H1 (cell line): ENCODE measurements around the gene CREB1. TPM values are rescaled to one million over a fixed set of nuclear protein-coding genes. Genes with fewer than 3 reads are reported as not detected.

Source experiments
- CTCF ChIA-PET: fragments of 300-600 bp; sonication (Branson Sonifier 250); formaldehyde crosslinking; loops from one replicate; lab custom pipeline; 2021; ENCODE audit not compliant: partially characterized antibody; lab: Charles Lee
- POLR2A ChIA-PET: fragments of 300-600 bp; sonication (Branson Sonifier 250); formaldehyde crosslinking; loops from one replicate; lab custom pipeline; 2021; ENCODE audit warnings: inconsistent platforms; ENCODE audit not compliant: partially characterized antibody; lab: Charles Lee
- DNase-seq, 2 experiments: peaks; one replicate each; pipeline versions ENCODE4 v3.0.0 to v3.0.0-alpha.2; 2010 to 2022; ENCODE audit warnings: low spot score in 2 of 2, low read depth in 1 of 2, mixed read lengths in 1 of 2
- FAIRE-seq: peaks from 2 replicates; lab custom pipeline; 2011; peaks lifted over from hg19 to GRCh38; lab: Jason Lieb, UNC
- H2AFZ ChIP-seq: 2 replicates; pipeline ENCODE4 v1.8.1; 2012; ENCODE audit warnings: low read length, inconsistent platforms
- H2AK5ac ChIP-seq: 2 replicates; pipeline ENCODE4 v1.6.1; 2013; ENCODE audit warnings: low read depth, low read length
- H2BK120ac ChIP-seq: replicated peaks from 2 replicates; pipeline ENCODE3; 2013; ENCODE audit warnings: low read depth, low read length, inconsistent platforms
- H2BK12ac ChIP-seq: 2 replicates; pipeline ENCODE4 v1.6.1; 2013; ENCODE audit warnings: low read depth, low read length
- H2BK15ac ChIP-seq: 2 replicates; pipeline ENCODE4 v1.6.1; 2013; ENCODE audit warnings: low read length
- H2BK20ac ChIP-seq: 2 replicates; pipeline ENCODE4 v1.6.1; 2013; ENCODE audit warnings: low read length
- H2BK5ac ChIP-seq: 2 replicates; pipeline ENCODE4 v1.6.1; 2013; ENCODE audit warnings: low read depth, low read length
- H3K14ac ChIP-seq: 2 replicates; pipeline ENCODE4 v1.6.1; 2013; ENCODE audit warnings: inconsistent platforms; ENCODE audit not compliant: insufficient read length
- H3K18ac ChIP-seq: 2 replicates; pipeline ENCODE4 v1.6.1; 2013; ENCODE audit warnings: low read length; ENCODE audit errors: extremely low read depth
- H3K23ac ChIP-seq: 2 replicates; pipeline ENCODE4 v1.6.1; 2013; ENCODE audit warnings: inconsistent platforms; ENCODE audit not compliant: insufficient read length
- H3K23me2 ChIP-seq: 2 replicates; pipeline ENCODE4 v1.6.1; 2013; ENCODE audit warnings: low read depth, low read length
- H3K27ac ChIP-seq: 2 replicates; pipeline ENCODE4 v1.6.1; 2011; ENCODE audit warnings: low read depth, low read length, inconsistent platforms
- H3K27me3 ChIP-seq, 4 experiments: replicated peaks in 1 of 4; 1 replicate in 1 of 4; 2 replicates in 3 of 4; pipeline versions ENCODE4 v1.6.1 to v1.8.1; 2011 to 2013; ENCODE audit warnings: low read length in 3 of 4, mild to moderate bottlenecking in 3 of 4, inconsistent platforms in 2 of 4, mixed read lengths in 2 of 4, moderate library complexity in 1 of 4; ENCODE audit not compliant: control insufficient read depth in 3 of 4, insufficient read depth in 3 of 4; ENCODE audit errors: extremely low read depth in 1 of 4
- H3K36me3 ChIP-seq, 4 experiments: 2 replicates each; pipeline versions ENCODE4 v1.6.1 to v1.8.1; 2011 to 2013; ENCODE audit warnings: mild to moderate bottlenecking in 4 of 4, low read length in 3 of 4, moderate library complexity in 2 of 4, control low read depth in 1 of 4, inconsistent platforms in 1 of 4; ENCODE audit not compliant: insufficient read depth in 4 of 4, control insufficient read depth in 2 of 4
- H3K4ac ChIP-seq: replicated peaks from 2 replicates; pipeline ENCODE3; 2013; ENCODE audit warnings: low read length, low read depth, mixed read lengths, inconsistent platforms; ENCODE audit not compliant: insufficient read length
- H3K4me1 ChIP-seq, 4 experiments: replicated peaks in 1 of 4; 1 replicate in 1 of 4; 2 replicates in 3 of 4; pipeline versions ENCODE4 v1.6.1 to v1.8.1; 2011 to 2013; ENCODE audit warnings: low read length in 3 of 4, inconsistent platforms in 2 of 4, mixed read lengths in 1 of 4; ENCODE audit not compliant: insufficient read depth in 4 of 4, control insufficient read depth in 3 of 4
- H3K4me2 ChIP-seq, 2 experiments: 2 replicates each; pipeline versions ENCODE4 v1.6.1 to v1.8.1; 2011 to 2013; ENCODE audit warnings: low read depth in 2 of 2, low read length in 2 of 2, control low read depth in 1 of 2, inconsistent platforms in 1 of 2, mild to moderate bottlenecking in 1 of 2; ENCODE audit not compliant: insufficient read depth in 1 of 2
- H3K4me3 ChIP-seq, 4 experiments: fragments of 200-600, 300-600 bp in 1 of 4; sonication (generic), shearing (Covaris generic), sonication (Bioruptor Twin) in 1 of 4; 2 replicates each; pipeline versions ENCODE4 v1.5.1 to v1.8.1; 2011 to 2016; ENCODE audit warnings: low read length in 4 of 4, low read depth in 3 of 4, control low read depth in 2 of 4, inconsistent platforms in 2 of 4, mild to moderate bottlenecking in 2 of 4, mixed read lengths in 1 of 4, moderate library complexity in 1 of 4; ENCODE audit not compliant: insufficient read depth in 2 of 4; ENCODE audit errors: extremely low read depth in 1 of 4
- H3K56ac ChIP-seq: replicated peaks from 2 replicates; pipeline ENCODE3; 2013; ENCODE audit warnings: low read depth, mild to moderate bottlenecking, mixed read lengths, low read length, inconsistent platforms; ENCODE audit not compliant: insufficient read length
- H3K79me1 ChIP-seq: 2 replicates; pipeline ENCODE4 v1.6.1; 2013; ENCODE audit warnings: low read depth, low read length, control low read depth
- H3K79me2 ChIP-seq, 2 experiments: 2 replicates each; pipeline versions ENCODE4 v1.6.1 to v1.8.1; 2012 to 2013; ENCODE audit warnings: low read length in 2 of 2, mild to moderate bottlenecking in 2 of 2, inconsistent platforms in 1 of 2; ENCODE audit not compliant: insufficient read depth in 2 of 2, control insufficient read depth in 1 of 2
- H3K9ac ChIP-seq, 4 experiments: replicated peaks in 1 of 4; 1 replicate in 1 of 4; 2 replicates in 3 of 4; pipeline versions ENCODE4 v1.6.1 to v1.8.1; 2011 to 2013; ENCODE audit warnings: low read depth in 3 of 4, low read length in 3 of 4, control low read depth in 2 of 4, mild to moderate bottlenecking in 2 of 4, moderate library complexity in 2 of 4, inconsistent platforms in 1 of 4; ENCODE audit errors: extremely low read depth in 1 of 4
- H3K9me3 ChIP-seq, 2 experiments: 2 replicates each; pipeline versions ENCODE4 v1.6.1 to v1.8.1; 2012 to 2013; ENCODE audit warnings: mild to moderate bottlenecking in 2 of 2, moderate library complexity in 2 of 2, control low read depth in 1 of 2, inconsistent platforms in 1 of 2, low read depth in 1 of 2, low read length in 1 of 2, mixed read lengths in 1 of 2; ENCODE audit not compliant: insufficient read depth in 2 of 2
- H4K20me1 ChIP-seq, 2 experiments: replicated peaks in 1 of 2; 2 replicates each; pipeline versions ENCODE3 to v1.8.1; 2011 to 2013; ENCODE audit warnings: inconsistent platforms in 2 of 2, low read length in 2 of 2, mild to moderate bottlenecking in 1 of 2; ENCODE audit not compliant: insufficient read depth in 2 of 2, control insufficient read depth in 1 of 2
- H4K5ac ChIP-seq: 2 replicates; pipeline ENCODE4 v1.6.1; 2013; ENCODE audit warnings: low read length, low read depth, mixed read lengths, inconsistent platforms; ENCODE audit not compliant: insufficient read length
- H4K8ac ChIP-seq: 2 replicates; pipeline ENCODE4 v1.8.0; 2013; ENCODE audit warnings: mild to moderate bottlenecking, moderate library complexity, low read length, inconsistent platforms; ENCODE audit not compliant: insufficient read depth; ENCODE audit errors: extremely low read depth
- H4K91ac ChIP-seq: replicated peaks from 2 replicates; pipeline ENCODE3; 2013; ENCODE audit warnings: low read length, mixed read lengths, inconsistent platforms; ENCODE audit not compliant: insufficient read length
- CHD1 ChIP-seq: IDR thresholded peaks from 2 replicates; pipeline ENCODE4 v1.6.1; 2012; ENCODE audit warnings: low read depth, low read length, improper control_type of control experiment
- EGR1 ChIP-seq: IDR thresholded peaks from 2 replicates; pipeline ENCODE4 v1.6.1; 2011; ENCODE audit warnings: low read depth, low read length, borderline replicate concordance
- HDAC6 ChIP-seq: IDR thresholded peaks from one replicate; pipeline ENCODE4 v1.7.1; 2012; ENCODE audit warnings: low read depth, mild to moderate bottlenecking, inconsistent platforms, low read length, moderate library complexity
- KDM4A ChIP-seq: IDR thresholded peaks from one replicate; pipeline ENCODE4 v1.7.1; 2012; ENCODE audit warnings: low read depth, mild to moderate bottlenecking, moderate library complexity, low read length, inconsistent platforms; ENCODE audit not compliant: severe bottlenecking
- NANOG ChIP-seq: IDR thresholded peaks from 2 replicates; pipeline ENCODE4 v1.6.1; 2011; ENCODE audit warnings: low read length, low read depth, mild to moderate bottlenecking, inconsistent platforms; ENCODE audit not compliant: insufficient read depth, poor library complexity, severe bottlenecking
- RNF2 ChIP-seq: fragments of 200-900, 300-1000 bp; sonication (generic); IDR thresholded peaks from 2 replicates; pipeline ENCODE4 v1.7.1; 2016; ENCODE audit warnings: borderline replicate concordance, low read depth, mild to moderate bottlenecking, antibody characterized with exemption, low read length; ENCODE audit not compliant: poor library complexity, severe bottlenecking; ENCODE audit errors: missing control alignments
- SIX5 ChIP-seq: IDR thresholded peaks from 2 replicates; pipeline ENCODE4 v1.6.1; 2011; ENCODE audit warnings: mild to moderate bottlenecking, low read depth, low read length
- SP2 ChIP-seq: IDR thresholded peaks from 2 replicates; pipeline ENCODE4 v1.6.1; 2012; ENCODE audit warnings: mild to moderate bottlenecking, low read length, inconsistent platforms
- TEAD4 ChIP-seq: IDR thresholded peaks from 2 replicates; pipeline ENCODE4 v1.6.1; 2012; ENCODE audit warnings: low read depth, low read length, inconsistent platforms, mixed read lengths
- ZNF274 ChIP-seq: IDR thresholded peaks from 2 replicates; pipeline ENCODE4 v1.7.0; 2012; ENCODE audit warnings: low read length, borderline replicate concordance; ENCODE audit errors: extremely low read depth
- WGBS, 2 experiments: shearing (Covaris generic) in 1 of 2; methylation state at CpG; one replicate each; pipeline versions ENCODE4 v1.1.6 to v1.1.7; 2013 to 2015; ENCODE audit warnings: low lambda C conversion rate in 2 of 2, mixed read lengths in 2 of 2, inconsistent platforms in 1 of 2, low coverage in 1 of 2, missing lambda C conversion rate in 1 of 2; ENCODE audit not compliant: insufficient replicate concordance in 2 of 2, insufficient coverage in 1 of 2, insufficient read length in 1 of 2; ENCODE audit errors: extremely low coverage in 1 of 2, missing lambda C conversion rate in 1 of 2; 5-methylcytosine and 5-hydroxymethylcytosine counted together
- polyA plus RNA-seq, 7 experiments: library from polyadenylated mRNA; depleted of rRNA in 3 of 7; stranded (reverse) in 5 of 7; unstranded in 2 of 7; fragments of >200 nt in 5 of 7; fragments of 200-250 nt in 2 of 7; gene quantifications; 1 replicate in 5 of 7; 2 replicates in 1 of 7; 4 replicates in 1 of 7; pipeline versions ENCODE4 v1.2.1 to v1.2.3, GENCODE V29; 2011 to 2013; ENCODE audit warnings: missing spikeins in 2 of 7, mixed read lengths in 2 of 7
- total RNA-seq: library from RNA; stranded (reverse); fragmentation: NEBNext Ultra II Directional; extraction: Animal tissue kit (Norgen Biotek cat#: 25700); gene quantifications from 2 replicates; pipeline ENCODE4 v1.2.1, GENCODE V29; 2021

CREB1 gene
- total and polyA plus RNA-seq, 2 of the 8 experiments (the other 6 are each of a cell fraction or from before 2014, with no cell fraction given) = 46.3 to 99.0 TPM

DNA sequence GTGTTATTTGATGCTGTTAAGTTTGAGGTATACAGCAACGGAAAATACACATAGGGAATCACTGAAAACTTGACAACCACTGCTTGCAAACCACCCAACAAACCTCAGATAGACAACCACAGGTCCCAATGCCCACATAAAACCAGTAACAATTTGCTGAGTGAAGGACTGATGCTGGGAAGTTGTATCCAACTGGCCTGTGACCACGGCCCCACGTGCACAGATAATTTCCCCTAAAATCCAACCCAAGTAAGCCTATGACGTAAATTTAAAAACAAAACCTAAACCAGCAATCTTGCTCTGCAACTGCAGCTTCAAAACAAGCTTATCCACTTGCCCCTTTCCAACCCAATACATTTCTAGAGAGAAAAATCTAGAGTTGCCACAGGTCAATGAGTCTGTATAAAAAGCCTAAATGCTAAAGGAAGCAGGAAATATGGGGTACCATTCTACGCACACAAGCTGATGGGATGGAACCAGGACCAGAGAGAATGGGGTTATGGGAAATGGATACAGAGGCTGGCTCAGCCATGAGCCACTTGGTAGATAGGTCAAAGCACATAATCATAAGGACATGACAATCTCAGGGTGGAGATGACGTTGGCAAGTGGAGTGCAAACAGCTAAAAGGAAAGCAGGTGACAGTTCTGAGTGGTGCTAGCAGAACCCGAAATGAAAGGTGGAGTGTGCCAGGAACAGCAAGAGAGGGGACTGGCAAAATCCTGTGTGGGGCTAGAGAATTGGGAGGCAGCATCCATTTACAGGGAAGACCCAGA, 27.8 kb upstream of the CREB1 start:
- Histone ChIP-seq H4K20me1 (no peaks in the 10 kb centered on the region), H2BK120ac (no peak overlapping the region), H2AFZ (no peak overlapping the region), H3K23ac (no peak overlapping the region), H4K91ac (no peak overlapping the region), H2AK5ac (no peak overlapping the region), H3K4ac (no peak overlapping the region), H3K4me3 (no peak overlapping the region), H3K9ac (no peak overlapping the region), H2BK12ac (no peak overlapping the region), H3K79me2 (no peaks in the 10 kb centered on the region), H3K14ac (no peak overlapping the region), H3K4me1 (peaks cover 10 to 14% (median 11%) of the 10 kb centered on the region in 4 experiments), H2BK5ac (no peak overlapping the region), H3K4me2 (no peak overlapping the region), H2BK15ac (peak overlapping the region; percentile 49; the same call in 1 of the 2 replicates), H4K5ac (no peak overlapping the region), H2BK20ac (no peak overlapping the region), H4K8ac (no peak overlapping the region), H3K27me3 (no peaks in the 10 kb centered on the region; a peak in 1 of 7 replicates), H3K36me3 (no peaks in the 10 kb centered on the region), H3K56ac (no peak overlapping the region), H3K18ac (no peak overlapping the region), H3K79me1 (no peaks in the 10 kb centered on the region), H3K23me2 (no peaks in the 10 kb centered on the region), H3K9me3 (no peaks in the 10 kb centered on the region), H3K27ac (no peak overlapping the region)
- TF ChIP-seq SP2 (no peak), ZNF274 (no peak), KDM4A (no peak), TEAD4 (no peak), NANOG (no peak), CHD1 (no peak), SIX5 (no peak), RNF2 (no peak), EGR1 (no peak), HDAC6 (no peak)
- no peak for DNase-seq
- ChIA-PET POLR2A (interaction anchor here (0.6 to 0.8 kb wide), 2 partner anchors 26 to 31 kb away, joined by 3 read pairs; no protein-coding TSS in a partner anchor), CTCF (interaction anchor here (0.6 to 2.2 kb wide), 5 partner anchors 14 to 520 kb away, joined by 3 to 8 read pairs (median 4); no protein-coding TSS in a partner anchor)
- no peak for FAIRE-seq
- 91% methylated on average over 7 of the region's 7 CpGs; no CpG with 5 or more reads in 1 of the 2 experiments for WGBS, 2 experiments
